Measurements from ENCODE around the gene CKLF.

DNA sequence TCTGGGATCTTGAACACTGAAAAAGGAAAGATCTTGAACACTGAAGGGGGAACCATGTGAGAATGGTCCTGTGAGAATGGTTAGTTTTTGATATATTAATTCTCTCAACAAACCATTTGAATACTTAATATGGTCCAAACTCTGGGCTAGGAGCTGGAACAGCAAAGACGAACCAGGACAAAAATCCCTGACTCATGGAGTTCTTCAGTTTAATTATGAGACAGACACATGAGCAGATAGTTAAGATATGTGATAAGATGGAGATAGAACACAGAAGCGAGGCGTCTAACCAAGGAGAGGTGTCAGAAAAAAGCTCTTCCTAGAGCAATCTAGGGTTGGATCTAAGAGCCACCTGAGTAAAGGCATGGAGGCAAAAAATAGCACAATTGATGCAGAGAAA is 1.6 kb downstream of the CKLF start:
- TF ChIP-seq, protein P1, sequence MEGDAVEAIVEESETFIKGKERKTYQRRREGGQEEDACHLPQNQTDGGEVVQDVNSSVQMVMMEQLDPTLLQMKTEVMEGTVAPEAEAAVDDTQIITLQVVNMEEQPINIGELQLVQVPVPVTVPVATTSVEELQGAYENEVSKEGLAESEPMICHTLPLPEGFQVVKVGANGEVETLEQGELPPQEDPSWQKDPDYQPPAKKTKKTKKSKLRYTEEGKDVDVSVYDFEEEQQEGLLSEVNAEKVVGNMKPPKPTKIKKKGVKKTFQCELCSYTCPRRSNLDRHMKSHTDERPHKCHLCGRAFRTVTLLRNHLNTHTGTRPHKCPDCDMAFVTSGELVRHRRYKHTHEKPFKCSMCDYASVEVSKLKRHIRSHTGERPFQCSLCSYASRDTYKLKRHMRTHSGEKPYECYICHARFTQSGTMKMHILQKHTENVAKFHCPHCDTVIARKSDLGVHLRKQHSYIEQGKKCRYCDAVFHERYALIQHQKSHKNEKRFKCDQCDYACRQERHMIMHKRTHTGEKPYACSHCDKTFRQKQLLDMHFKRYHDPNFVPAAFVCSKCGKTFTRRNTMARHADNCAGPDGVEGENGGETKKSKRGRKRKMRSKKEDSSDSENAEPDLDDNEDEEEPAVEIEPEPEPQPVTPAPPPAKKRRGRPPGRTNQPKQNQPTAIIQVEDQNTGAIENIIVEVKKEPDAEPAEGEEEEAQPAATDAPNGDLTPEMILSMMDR (IDR thresholded peaks at IDR 0.05), result no peak
- TF ChIP-seq POLR2A (IDR thresholded peaks at IDR 0.05), result no peak
- TF ChIP-seq EP300 (IDR thresholded peaks at IDR 0.05), result no peak
